Hypothalamus (tissue), 51 donors: ENCODE measurements around the gene RAD51B.

Experiments
- DNase-seq, 51 donors: peaks; one replicate each; lab custom pipeline; 2025; lab: John Stamatoyannopoulos, UW

RAD51B gene

GRCh38 chr14:68461086-68461485, 641.5 kb downstream of the RAD51B start:
- DNase-seq, result no peak

GRCh38 chr14:68462683-68463082, 643.1 kb downstream of the RAD51B start:
- DNase-seq, result no peak

- no peak for DNase-seq
These were observed 643.7 kb downstream of the RAD51B start for GRCh38 chr14:68463299-68463698.

GRCh38 chr14:68463705-68464374, 644.3 kb downstream of the RAD51B start:
- DNase-seq, result no peak

- no peak for DNase-seq
These were observed 645.1 kb downstream of the RAD51B start for GRCh38 chr14:68464711-68465110.

DNA sequence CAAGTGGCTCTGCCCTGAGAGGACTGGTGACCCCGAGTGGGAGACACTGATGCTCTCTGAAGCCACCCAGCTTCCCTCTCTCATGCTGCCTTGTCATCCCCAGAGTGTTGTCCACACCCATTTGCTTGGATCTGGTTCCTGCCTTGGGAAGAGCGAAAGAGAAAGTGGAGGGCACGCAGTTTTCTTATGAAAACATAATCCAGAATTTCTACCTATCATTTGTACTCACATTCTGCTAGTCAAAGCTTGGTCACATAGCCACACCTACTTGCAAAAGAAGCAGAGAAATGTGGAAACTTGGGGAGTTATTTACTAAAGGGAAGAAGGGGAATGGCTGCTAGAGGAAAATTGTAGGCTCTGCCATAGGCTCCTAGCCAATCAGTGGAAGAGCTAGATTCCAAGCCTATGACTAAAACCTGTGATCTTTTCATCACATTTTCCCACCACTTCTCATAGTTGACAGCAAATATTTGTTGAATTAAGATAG, 647.0 kb downstream of the RAD51B start:
- DNase-seq, result no peak

- DNase-seq, result no peak
These were observed 647.8 kb downstream of the RAD51B start for GRCh38 chr14:68467425-68467824.

- no peak for DNase-seq
These were observed 649.0 kb downstream of the RAD51B start for GRCh38 chr14:68468437-68469207.

DNA sequence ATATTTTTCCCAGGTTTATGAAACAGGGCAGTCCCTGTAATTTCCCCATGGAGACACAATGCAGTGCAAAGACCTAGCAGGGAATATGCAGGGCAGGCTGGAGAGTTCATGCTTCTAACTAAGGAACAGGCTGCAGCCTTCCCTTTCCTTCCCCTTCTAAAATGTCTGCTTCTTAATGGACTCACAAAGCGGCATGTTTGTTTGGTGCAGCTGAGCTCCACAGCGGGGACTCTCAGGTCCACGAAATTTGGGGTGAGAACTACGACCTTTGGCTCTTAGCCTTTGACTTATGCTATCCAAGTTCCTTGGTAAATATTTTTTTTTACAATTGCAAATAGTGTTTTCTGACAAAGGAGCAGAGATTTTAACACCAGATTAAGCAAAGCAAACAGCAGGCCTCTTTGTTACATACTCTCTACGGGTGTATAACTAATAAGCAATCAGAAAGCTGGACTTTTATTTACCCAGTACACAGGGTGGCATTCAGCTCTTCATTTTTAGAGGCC, 649.7 kb downstream of the RAD51B start:
- no peak for DNase-seq

GRCh38 chr14:68470361-68470760, 650.8 kb downstream of the RAD51B start:
- DNase-seq, result no peak

GRCh38 chr14:68471029-68471963, 651.7 kb downstream of the RAD51B start:
- no peak for DNase-seq

GRCh38 chr14:68471964-68472508, 652.5 kb downstream of the RAD51B start:
- DNase-seq, result no peak

DNA sequence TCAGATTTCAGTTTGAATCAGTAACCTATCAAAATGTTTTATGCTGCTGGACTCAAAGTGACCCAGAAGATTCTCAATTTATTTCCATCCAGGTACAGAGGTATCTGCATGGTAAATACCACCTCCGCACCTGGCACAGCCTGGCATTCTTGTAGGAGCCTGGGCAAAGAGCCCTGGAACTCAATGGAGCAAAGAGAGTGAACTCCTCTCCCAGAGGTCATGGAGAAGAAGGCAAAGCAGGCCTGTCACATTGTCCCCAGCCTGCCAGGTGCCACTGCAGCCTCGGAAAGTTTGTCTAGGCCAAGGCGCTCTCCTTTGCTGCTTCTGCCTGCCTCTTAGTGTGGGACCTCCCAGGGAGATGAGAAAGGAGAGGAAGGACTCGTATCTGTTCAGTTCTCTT, 653.5 kb downstream of the RAD51B start:
- DNase-seq, result no peak

DNA sequence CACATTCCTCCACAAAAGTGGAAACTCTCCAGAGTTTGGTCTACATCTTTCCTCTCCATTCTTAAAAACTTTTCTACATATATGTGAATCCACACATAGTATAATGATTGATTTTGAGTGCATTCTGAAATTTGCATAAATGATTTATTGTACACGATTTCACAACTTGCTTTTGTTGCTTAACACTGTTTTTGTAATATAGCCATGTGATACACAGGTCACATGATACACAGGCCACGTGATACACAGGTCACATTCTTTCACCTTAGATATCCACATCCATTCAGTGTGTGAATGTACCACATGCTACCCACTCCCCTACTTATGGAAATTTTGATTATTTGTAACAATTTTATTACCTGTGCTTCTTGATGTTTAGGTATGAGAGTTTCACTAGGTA, 654.2 kb downstream of the RAD51B start:
- DNase-seq, result no peak

DNA sequence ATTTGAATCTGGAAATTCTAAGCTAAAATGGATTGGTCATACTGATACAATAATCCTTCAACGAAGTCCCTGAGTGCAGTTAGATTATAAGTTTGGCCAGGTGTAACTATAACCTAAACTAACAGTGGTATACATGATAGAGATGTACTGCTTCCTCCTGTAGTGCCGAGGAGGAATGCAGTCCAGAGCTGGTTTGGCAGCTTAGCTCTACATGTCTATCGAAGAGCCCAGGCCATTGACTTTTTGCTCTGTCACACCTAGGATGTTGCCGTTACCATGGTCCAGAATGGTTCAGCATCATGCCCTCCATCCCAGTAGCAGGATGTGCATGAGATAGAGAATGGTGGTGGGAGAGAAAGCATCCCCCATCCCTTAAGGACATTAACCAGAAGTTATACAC, 655.2 kb downstream of the RAD51B start:
- DNase-seq, result no peak

DNA sequence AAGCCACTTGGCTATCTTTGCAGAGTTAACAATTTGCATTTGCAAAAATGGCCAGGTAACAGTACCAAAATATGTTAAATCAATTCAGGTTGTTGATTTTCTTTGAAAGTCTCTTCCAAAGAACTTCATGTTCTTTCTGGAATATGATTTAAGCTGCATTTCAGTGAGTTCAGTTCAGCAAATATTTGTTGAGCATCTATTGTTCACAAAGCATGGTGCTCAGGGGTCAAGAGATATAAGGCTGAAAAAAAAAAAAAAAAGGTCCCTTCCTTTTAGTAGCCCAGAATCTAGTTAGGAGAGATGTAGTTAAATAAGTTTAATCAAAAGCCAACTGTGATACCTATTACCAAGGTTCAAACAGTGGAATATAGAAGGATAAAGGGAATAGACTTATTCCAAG, 656.2 kb downstream of the RAD51B start:
- no peak for DNase-seq

DNA sequence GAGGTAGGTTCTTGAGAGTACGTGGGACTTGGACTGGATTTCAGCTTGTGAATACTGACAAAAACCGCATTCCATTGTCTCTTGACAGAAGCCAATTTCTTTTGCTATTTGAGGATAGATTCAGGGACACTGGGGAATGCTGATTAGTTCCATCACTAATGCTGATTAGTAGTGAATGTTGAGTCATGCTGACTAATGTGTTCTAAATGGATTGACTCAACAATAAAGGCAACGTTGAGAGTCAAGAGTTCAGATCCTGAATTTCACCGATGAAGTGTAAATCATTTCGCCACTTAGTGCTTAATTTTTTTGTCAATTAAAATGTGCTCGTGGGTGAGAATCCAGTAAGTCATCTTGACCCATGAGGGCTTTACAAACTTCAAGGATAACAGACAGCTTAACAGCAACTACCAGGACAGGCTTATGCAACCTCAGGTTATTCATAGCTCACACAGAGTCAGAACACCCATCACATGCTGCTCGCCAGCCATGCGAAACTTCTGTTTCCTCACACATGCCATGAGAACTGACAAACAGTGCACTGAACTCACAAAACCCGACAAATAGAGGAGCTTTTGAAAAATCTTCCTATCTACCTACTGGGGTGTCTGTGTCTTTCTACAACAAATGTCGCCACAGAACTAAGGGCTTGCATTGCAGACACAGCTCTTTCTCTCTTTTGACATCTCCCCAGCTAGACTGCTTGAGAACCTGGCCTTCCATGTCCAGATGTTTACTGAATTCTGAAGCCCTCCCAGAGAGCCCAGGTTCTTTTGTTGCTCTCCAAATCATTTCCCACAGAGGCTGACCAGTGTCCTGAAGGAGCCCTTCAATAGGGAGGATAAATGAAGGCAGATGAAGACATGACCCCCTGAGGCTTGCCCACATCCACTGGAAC, 656.9 kb downstream of the RAD51B start:
- DNase-seq, result peak in 17 of 51 donors; percentile 3 to 40 (median 12)

DNA sequence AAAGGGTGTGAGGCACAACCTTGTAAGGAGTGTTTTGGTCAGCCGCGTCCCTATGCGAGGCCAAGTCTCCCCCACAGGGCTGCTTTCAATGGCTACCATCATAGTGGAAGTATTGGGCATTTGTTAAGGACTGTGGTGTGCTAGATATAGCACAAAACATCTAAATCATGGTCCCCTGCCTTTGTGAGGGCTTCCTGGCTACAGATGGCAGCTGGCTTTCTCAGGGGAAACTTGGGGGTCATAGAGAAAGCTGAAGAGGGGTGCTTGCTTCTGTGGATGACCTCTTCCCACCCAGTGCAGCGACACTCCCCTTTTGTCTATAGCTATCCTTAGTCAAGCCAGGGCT, 657.5 kb downstream of the RAD51B start:
- DNase-seq, result no peak

- no peak for DNase-seq
These were observed 658.0 kb downstream of the RAD51B start for GRCh38 chr14:68477461-68478085.
